Neutrophil (primary cell): ENCODE results near the gene TSPAN14.
"Not testable (repeated sequence)": the region's sequence is repeated elsewhere in the genome, so short reads cannot be mapped to it uniquely, and the experiment has no call there.

Experiments
- H3K27ac ChIP-seq: fragments of 200-600 bp; sonication (generic); 2 replicates; pipeline ENCODE4 v1.5.1; 2016; ENCODE audit warnings: mild to moderate bottlenecking, moderate library complexity
- H3K27me3 ChIP-seq: fragments of 200-600 bp; sonication (generic); 2 replicates; pipeline ENCODE4 v1.6.0; 2016; ENCODE audit warnings: mild to moderate bottlenecking
- H3K36me3 ChIP-seq: fragments of 200-600 bp; sonication (generic); 2 replicates; pipeline ENCODE4 v1.5.1; 2017
- H3K4me1 ChIP-seq, 2 experiments: fragments of 200-600 bp in 1 of 2; sonication (generic) in 1 of 2; 1 replicate in 1 of 2; 2 replicates in 1 of 2; pipeline versions ENCODE4 v1.5.1 to v1.6.1; 2013 to 2016; ENCODE audit warnings: low read depth in 1 of 2, low read length in 1 of 2, mild to moderate bottlenecking in 1 of 2, moderate library complexity in 1 of 2; ENCODE audit not compliant: control insufficient read depth in 1 of 2, insufficient read depth in 1 of 2
- H3K4me3 ChIP-seq, 2 experiments: fragments of 200-600 bp in 1 of 2; sonication (generic) in 1 of 2; 1 replicate in 1 of 2; 2 replicates in 1 of 2; pipeline ENCODE4 v1.5.1; 2013 to 2016; ENCODE audit warnings: low read depth in 1 of 2, low read length in 1 of 2, mild to moderate bottlenecking in 1 of 2, moderate library complexity in 1 of 2
- H3K9me3 ChIP-seq: fragments of 200-600 bp; sonication (generic); 2 replicates; pipeline ENCODE4 v1.5.1; 2016
- TF ChIP-seq, protein P1 (sequence below): fragments of 200-600 bp; sonication (generic); IDR thresholded peaks from 2 replicates; pipeline ENCODE4 v1.5.1; 2016; ENCODE audit warnings: antibody characterized with exemption

Gene TSPAN14

DNA sequence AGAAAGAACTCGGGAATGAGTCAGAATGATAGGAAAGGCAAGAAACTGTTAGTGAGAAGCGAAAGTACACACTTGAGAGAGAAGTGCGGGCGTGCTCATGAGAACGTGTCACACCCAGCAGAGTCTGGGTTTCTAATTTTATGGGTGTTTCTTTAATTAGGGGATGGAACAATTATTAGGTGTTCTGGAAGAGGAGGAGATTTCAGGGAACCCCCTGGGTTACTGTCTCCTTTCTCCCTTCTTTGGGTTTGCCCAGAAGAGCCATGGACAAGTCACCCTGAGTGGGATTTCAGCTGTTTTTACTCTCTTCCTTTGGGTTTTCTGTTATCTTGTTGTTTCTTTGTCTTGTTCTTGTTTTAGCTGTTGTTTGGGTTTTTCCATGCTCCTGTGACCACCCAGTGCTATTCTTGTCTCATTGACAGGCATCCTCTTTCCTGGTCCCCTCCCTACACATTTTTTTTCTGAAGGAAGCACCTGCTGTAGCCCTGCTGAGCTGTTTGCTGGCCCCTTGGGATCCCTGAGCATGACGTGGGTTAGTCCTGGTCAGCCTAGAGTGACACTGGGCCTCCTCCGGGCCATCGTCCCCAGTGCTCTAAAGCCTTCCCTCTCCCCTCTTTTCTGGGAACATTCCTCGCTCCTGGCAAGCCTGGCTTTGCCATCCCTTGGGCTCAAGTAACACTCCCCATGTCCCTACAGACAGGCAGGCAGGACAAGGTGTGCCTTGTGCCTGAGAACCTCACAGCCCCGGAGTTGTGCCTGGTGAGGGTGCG lies 87.1 kb downstream of the TSPAN14 start:
- TF ChIP-seq, protein P1, sequence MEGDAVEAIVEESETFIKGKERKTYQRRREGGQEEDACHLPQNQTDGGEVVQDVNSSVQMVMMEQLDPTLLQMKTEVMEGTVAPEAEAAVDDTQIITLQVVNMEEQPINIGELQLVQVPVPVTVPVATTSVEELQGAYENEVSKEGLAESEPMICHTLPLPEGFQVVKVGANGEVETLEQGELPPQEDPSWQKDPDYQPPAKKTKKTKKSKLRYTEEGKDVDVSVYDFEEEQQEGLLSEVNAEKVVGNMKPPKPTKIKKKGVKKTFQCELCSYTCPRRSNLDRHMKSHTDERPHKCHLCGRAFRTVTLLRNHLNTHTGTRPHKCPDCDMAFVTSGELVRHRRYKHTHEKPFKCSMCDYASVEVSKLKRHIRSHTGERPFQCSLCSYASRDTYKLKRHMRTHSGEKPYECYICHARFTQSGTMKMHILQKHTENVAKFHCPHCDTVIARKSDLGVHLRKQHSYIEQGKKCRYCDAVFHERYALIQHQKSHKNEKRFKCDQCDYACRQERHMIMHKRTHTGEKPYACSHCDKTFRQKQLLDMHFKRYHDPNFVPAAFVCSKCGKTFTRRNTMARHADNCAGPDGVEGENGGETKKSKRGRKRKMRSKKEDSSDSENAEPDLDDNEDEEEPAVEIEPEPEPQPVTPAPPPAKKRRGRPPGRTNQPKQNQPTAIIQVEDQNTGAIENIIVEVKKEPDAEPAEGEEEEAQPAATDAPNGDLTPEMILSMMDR: no peak
- H3K36me3 ChIP-seq: no peaks in the 10 kb centered on the region
- H3K4me1 ChIP-seq: peaks cover 7 to 8% of the 10 kb centered on the region in 2 experiments
- no peaks in the 10 kb centered on the region for H3K9me3 ChIP-seq
- no peak overlapping the region for H3K27ac ChIP-seq
- H3K27me3 ChIP-seq: no peaks in the 10 kb centered on the region
- no peak overlapping the region for H3K4me3 ChIP-seq

DNA sequence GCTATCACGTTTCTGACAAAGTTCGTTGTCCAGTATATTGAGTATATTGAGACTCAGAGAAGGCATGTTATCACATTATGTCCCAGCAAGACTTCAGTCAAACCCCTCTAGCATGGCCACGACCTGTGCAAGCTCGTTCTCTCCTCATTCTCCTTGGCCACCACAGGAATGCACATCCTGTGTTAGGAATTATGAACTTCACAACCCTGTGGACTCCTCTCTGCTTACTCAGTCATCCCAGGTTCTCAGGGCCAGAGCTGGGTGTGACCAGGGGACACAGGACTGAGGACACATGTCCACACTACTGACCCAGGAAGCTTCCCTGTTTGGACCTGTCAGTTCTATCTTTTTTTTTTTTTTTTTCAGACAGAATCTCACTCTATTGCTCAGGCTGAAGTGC lies 87.9 kb downstream of the TSPAN14 start:
- TF ChIP-seq, protein P1: no peak
- Histone ChIP-seq H3K4me1 (no peaks in the 10 kb centered on the region), H3K27me3 (no peaks in the 10 kb centered on the region), H3K27ac (no peak overlapping the region), H3K9me3 (no peaks in the 10 kb centered on the region), H3K36me3 (no peaks in the 10 kb centered on the region), H3K4me3 (no peak overlapping the region)

DNA sequence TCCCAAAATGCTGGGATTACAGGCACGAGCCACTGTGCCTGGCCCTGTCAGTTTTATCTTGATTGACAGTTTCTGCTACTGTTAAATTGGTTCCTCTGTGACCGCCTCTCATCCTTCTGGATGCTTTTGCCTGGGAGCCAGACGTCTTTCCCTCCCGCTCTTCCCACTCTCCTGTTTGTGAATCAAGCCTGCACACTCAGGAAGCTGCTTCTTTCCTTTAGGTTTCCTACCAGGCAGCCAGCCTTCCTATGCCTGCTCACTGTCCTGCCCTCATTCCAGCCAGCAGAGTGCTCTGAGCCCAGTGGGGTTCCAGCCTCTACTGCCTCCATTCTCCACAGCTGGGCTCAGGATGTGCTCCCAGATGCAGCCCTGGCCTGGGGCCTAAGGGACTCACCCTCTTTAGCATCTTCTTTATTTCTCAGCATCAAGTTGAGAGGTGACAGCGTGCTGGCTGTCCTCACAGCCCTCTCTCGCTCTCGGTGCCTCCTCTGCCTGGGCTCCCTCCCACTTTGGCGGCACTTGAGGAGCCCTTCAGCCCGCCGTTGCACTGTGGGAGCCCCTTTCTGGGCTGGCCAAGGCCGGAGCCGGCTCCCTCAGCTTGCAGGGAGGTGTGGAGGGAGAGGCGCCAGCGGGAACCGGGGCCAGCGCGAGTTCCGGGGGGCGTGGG lies 88.7 kb downstream of the TSPAN14 start:
- H3K36me3 ChIP-seq: no peaks in the 10 kb centered on the region
- H3K27me3 ChIP-seq: no peaks in the 10 kb centered on the region
- H3K9me3 ChIP-seq: no peaks in the 10 kb centered on the region
- no peak overlapping the region for H3K27ac ChIP-seq
- H3K4me1 ChIP-seq: no peaks in the 10 kb centered on the region
- TF ChIP-seq, protein P1: no peak
- no peak overlapping the region for H3K4me3 ChIP-seq

DNA sequence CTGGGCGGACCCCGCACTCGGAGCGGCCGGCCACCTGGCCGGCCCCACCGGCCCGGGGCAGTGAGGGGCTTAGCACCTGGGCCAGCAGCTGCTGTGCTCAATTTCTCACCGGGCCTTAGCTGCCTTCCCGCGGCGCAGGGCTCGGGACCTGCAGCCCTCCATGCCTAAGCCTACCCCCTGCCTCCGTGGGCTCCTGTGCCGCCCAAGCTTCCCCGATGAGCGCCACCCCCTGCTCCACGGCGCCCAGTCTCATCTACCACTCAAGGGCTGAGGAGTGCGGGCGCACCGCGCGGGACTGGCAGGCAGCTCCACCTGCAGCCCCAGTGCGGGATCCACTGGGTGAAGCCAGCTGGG lies 89.2 kb downstream of the TSPAN14 start:
- H3K36me3 ChIP-seq, H3K4me1 ChIP-seq, H3K9me3 ChIP-seq, H3K4me3 ChIP-seq, H3K27ac ChIP-seq, H3K27me3 ChIP-seq: not testable (repeated sequence)

DNA sequence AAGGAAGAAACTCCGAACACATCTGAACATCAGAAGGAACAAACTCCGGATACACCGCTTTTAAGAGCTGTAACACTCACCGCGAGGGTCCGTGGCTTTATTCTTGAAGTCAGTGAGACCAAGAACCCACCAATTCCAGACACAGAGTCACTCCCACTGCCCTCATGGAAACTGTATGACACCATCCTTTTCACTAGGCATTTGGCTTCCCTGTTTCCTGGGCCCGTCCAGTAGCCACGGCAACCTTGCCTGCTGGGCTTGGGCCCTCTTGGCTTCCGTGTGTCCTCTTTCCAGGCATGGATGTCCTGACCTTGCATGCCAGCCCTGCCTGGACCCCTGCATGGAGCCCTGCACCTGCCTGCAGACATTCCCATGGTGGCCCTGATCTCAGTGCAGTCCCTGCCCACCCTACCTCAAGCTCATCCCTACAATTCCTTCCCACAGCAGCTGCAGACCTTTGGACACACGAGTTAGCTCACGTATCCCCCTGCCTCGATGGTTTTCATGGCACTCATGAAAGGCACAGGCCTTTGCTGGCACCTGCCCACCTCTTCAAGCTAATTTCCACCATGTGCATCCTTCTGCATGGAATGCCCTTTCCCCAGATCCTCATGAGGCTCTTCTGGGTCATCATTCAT lies 90.3 kb downstream of the TSPAN14 start:
- H3K4me3 ChIP-seq: no peak overlapping the region
- no peaks in the 10 kb centered on the region for H3K27me3 ChIP-seq
- H3K36me3 ChIP-seq: no peaks in the 10 kb centered on the region
- H3K27ac ChIP-seq: no peak overlapping the region
- no peaks in the 10 kb centered on the region for H3K9me3 ChIP-seq
- H3K4me1 ChIP-seq: no peaks in the 10 kb centered on the region
- TF ChIP-seq, protein P1: no peak

DNA sequence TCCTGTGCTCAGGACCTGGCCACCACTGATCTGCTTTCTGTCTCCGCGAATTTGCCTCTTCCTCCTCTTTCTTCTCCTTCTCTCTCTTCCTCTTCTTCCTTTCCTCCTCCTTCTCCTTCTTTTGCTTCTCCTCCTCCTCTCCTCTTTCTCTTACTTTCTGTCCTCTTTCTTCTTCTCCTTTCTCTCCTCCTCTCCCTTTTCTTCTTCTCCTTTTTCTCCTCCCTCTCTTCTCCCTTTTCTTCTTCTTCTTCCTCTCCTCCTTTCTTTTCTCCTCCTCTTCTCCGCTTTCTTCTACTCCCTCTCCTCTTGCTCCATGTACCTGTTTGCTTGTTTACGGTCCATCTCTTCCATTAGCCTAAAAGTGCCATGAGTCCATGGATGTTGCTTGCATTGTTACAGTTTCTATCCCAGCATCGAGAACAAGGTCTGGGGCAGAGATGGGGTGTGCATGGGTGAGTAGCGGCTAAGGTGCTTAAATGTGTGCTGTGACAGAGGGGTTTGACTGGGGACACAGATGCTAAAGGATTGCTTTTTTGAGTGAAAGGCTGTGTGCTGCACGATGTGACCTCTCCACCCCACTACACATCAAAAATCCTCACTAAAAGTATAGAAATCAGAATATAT lies 91.3 kb downstream of the TSPAN14 start:
- Histone ChIP-seq H3K36me3 (no peaks in the 10 kb centered on the region), H3K4me3 (no peak overlapping the region)

More for the DNA sequence above, 91.3 kb downstream of the TSPAN14 start:
- Histone ChIP-seq H3K27me3 (no peaks in the 10 kb centered on the region), H3K4me1 (no peaks in the 10 kb centered on the region), H3K9me3 (no peaks in the 10 kb centered on the region), H3K27ac (no peak overlapping the region)
- TF ChIP-seq, protein P1: no peak
